Hepatocyte (in vitro differentiated cells): ENCODE results near the gene GPR161. TPM values are rescaled to one million over a fixed set of nuclear protein-coding genes. Genes with fewer than 3 reads are reported as not detected.

Experiments
- DNase-seq: peaks from one replicate; pipeline ENCODE4 v3.0.0-alpha.2; 2016; ENCODE audit warnings: low spot score
- H2AFZ ChIP-seq: fragments of 200-600 bp; sonication (generic); 2 replicates; pipeline ENCODE4 v1.6.0; 2016; ENCODE audit warnings: antibody characterized with exemption, mild to moderate bottlenecking
- H3K27ac ChIP-seq: fragments of 200-600 bp; sonication (generic); 2 replicates; pipeline ENCODE4 v1.5.1; 2016; ENCODE audit warnings: mild to moderate bottlenecking
- H3K27me3 ChIP-seq: fragments of 200-600 bp; sonication (generic); 2 replicates; pipeline ENCODE4 v1.6.1; 2016
- H3K36me3 ChIP-seq: fragments of 200-600 bp; sonication (generic); replicated peaks from 2 replicates; pipeline ENCODE4 v1.5.1; 2016; ENCODE audit warnings: low read depth; ENCODE audit not compliant: insufficient read depth
- H3K4me1 ChIP-seq: fragments of 200-600 bp; sonication (generic); 2 replicates; pipeline ENCODE4 v1.5.1; 2016; ENCODE audit warnings: mild to moderate bottlenecking, moderate library complexity; ENCODE audit not compliant: insufficient read depth
- H3K4me2 ChIP-seq: fragments of 200-600 bp; sonication (generic); 2 replicates; pipeline ENCODE4 v1.6.0; 2016
- H3K4me3 ChIP-seq: fragments of 200-600 bp; sonication (generic); 2 replicates; pipeline ENCODE4 v1.5.1; 2016; ENCODE audit warnings: mild to moderate bottlenecking
- H3K79me2 ChIP-seq: fragments of 200-600 bp; sonication (generic); 2 replicates; pipeline ENCODE4 v1.6.0; 2017; ENCODE audit warnings: mild to moderate bottlenecking
- H3K9me2 ChIP-seq: fragments of 200-600 bp; sonication (generic); replicated peaks from 2 replicates; pipeline ENCODE4 v1.6.0; 2017; ENCODE audit warnings: mild to moderate bottlenecking; ENCODE audit not compliant: insufficient read depth
- H3K9me3 ChIP-seq: fragments of 200-600 bp; sonication (generic); 2 replicates; pipeline ENCODE4 v1.5.1; 2016; ENCODE audit warnings: low read depth, mild to moderate bottlenecking
- H4K20me1 ChIP-seq: fragments of 200-600 bp; sonication (generic); 2 replicates; pipeline ENCODE4 v1.6.0; 2016; ENCODE audit warnings: mild to moderate bottlenecking; ENCODE audit not compliant: insufficient read depth, poor library complexity, severe bottlenecking
- EZH2 ChIP-seq: fragments of 200-600 bp; sonication (generic); IDR thresholded peaks from 2 replicates; pipeline ENCODE4 v1.6.1; 2016; ENCODE audit warnings: antibody characterized with exemption, mild to moderate bottlenecking, borderline replicate concordance
- EZH2phosphoT487 ChIP-seq: fragments of 200-600 bp; sonication (generic); IDR thresholded peaks from one replicate; pipeline ENCODE4 v1.6.1; 2018; ENCODE audit warnings: antibody characterized with exemption, mild to moderate bottlenecking, low read depth, moderate library complexity; ENCODE audit not compliant: unreplicated experiment, severe bottlenecking
- WGBS: methylation state at CpG from one replicate; pipeline ENCODE4 v1.1.6; 2016; ENCODE audit warnings: low lambda C conversion rate; ENCODE audit errors: missing lambda C conversion rate; 5-methylcytosine and 5-hydroxymethylcytosine counted together
- polyA plus RNA-seq: library from polyadenylated mRNA; unstranded; fragments of >200 nt; fragmentation: Nextera tagmentation; extraction: Ambion mirVana; gene quantifications from 2 replicates; pipeline ENCODE4 v1.2.1, GENCODE V29; 2016
- total RNA-seq: library from RNA; depleted of rRNA; stranded (reverse); fragments of >200 nt; gene quantifications from 2 replicates; pipeline ENCODE4 v1.2.3, GENCODE V29; 2014
- TF ChIP-seq, protein P1 (sequence below): fragments of 200-600 bp; sonication (generic); IDR thresholded peaks from 2 replicates; pipeline ENCODE4 v1.5.1; 2016; ENCODE audit warnings: antibody characterized with exemption, mild to moderate bottlenecking; ENCODE audit not compliant: poor library complexity

GPR161 gene
- total and polyA plus RNA-seq, 2 experiments from 2014 or later, result 15.9 to 19.3 TPM

DNA sequence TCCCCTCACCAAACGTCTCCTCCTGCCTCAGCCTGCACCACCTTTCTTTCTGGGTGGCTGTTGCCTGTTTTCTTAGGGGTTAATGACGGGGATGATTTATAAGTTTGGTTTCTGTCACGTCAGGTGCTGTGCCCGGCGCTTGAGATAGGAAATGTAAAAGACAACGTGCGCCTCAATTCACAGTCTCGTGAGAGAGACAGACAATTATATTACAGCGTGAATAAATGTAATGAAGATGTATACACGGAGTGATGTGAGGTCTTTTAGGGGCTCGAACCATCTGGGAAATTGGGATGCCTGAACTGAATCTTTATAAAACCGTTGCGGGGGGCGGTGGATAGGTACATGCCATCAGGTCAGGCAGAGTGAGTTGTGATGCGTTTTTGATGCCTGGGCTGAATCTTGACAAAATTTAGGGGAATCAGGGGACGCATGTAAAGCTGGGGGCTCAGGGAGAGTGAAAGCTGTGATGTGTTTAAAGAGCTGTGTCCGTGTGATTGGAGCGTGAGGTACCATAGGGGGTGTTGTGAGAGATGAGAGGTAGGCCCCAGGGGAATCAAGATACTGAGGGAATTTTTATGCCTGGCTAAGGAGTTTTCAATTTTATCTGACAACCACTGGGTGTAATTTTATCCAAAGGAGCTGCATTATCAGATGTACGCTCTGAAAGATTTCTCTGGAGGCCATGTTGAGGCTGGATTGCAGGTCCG lies 42.9 kb upstream of the GPR161 start:
- Histone ChIP-seq H4K20me1 (no peaks in the 10 kb centered on the region), H3K27me3 (no peaks in the 10 kb centered on the region), H3K4me2 (peak overlapping the region; percentile 84), H3K27ac (peak overlapping the region; percentile 90), H3K79me2 (peaks cover 48% of the 10 kb centered on the region), H3K4me1 (no peaks in the 10 kb centered on the region), H3K4me3 (peak overlapping the region; percentile 41), H3K9me2 (no peaks in the 10 kb centered on the region), H3K36me3 (no peaks in the 10 kb centered on the region), H3K9me3 (no peaks in the 10 kb centered on the region), H2AFZ (peak overlapping the region; percentile 52)
- DNase-seq, result peak; percentile 23
- TF ChIP-seq EZH2phosphoT487 (no peak), EZH2 (no peak)
- WGBS, result 7% methylated on average over 20 of the region's 20 CpGs

- peak within 1 kb of the TSS; percentile 52 for H2AFZ ChIP-seq
- no peaks in the 10 kb centered on the region for H3K36me3 ChIP-seq
- H3K27me3 ChIP-seq, result no peaks in the 10 kb centered on the region
- H3K4me3 ChIP-seq, result peak within 1 kb of the TSS; percentile 41
- peak; percentile 97 for DNase-seq
- H3K27ac ChIP-seq, result peak within 1 kb of the TSS; percentile 90
- H3K4me1 ChIP-seq, result no peaks in the 10 kb centered on the region
- WGBS, result under 1% methylated on average over 56 of the region's 56 CpGs
- no peaks in the 10 kb centered on the region for H3K9me3 ChIP-seq
- TF ChIP-seq EZH2phosphoT487 (no peak), EZH2 (no peak)
- TF ChIP-seq, protein P1, sequence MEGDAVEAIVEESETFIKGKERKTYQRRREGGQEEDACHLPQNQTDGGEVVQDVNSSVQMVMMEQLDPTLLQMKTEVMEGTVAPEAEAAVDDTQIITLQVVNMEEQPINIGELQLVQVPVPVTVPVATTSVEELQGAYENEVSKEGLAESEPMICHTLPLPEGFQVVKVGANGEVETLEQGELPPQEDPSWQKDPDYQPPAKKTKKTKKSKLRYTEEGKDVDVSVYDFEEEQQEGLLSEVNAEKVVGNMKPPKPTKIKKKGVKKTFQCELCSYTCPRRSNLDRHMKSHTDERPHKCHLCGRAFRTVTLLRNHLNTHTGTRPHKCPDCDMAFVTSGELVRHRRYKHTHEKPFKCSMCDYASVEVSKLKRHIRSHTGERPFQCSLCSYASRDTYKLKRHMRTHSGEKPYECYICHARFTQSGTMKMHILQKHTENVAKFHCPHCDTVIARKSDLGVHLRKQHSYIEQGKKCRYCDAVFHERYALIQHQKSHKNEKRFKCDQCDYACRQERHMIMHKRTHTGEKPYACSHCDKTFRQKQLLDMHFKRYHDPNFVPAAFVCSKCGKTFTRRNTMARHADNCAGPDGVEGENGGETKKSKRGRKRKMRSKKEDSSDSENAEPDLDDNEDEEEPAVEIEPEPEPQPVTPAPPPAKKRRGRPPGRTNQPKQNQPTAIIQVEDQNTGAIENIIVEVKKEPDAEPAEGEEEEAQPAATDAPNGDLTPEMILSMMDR, result peak; percentile 52
- H3K4me2 ChIP-seq, result peak within 1 kb of the TSS; percentile 84
- H3K9me2 ChIP-seq, result no peaks in the 10 kb centered on the region
- H3K79me2 ChIP-seq, result peaks cover 40% of the 10 kb centered on the region
- H4K20me1 ChIP-seq, result no peaks in the 10 kb centered on the region
Observed at GRCh38 chr1:168178638-168179437, 42.1 kb upstream of the GPR161 start, which contains the start of gene TIPRL. Gene TIPRL, plus strand, starts transcription at chr1:168178962. Its CDS starts 116 bp downstream, at chr1:168179078.

GRCh38 chr1:168178227-168178637 lies 41.5 kb upstream of the GPR161 start:
- Histone ChIP-seq H3K9me3 (no peaks in the 10 kb centered on the region), H3K4me2 (peak overlapping the region; percentile 55), H3K79me2 (peaks cover 34% of the 10 kb centered on the region), H3K9me2 (no peaks in the 10 kb centered on the region), H3K4me1 (no peaks in the 10 kb centered on the region), H3K4me3 (no peak overlapping the region), H3K36me3 (no peaks in the 10 kb centered on the region), H3K27ac (peak overlapping the region; percentile 90), H2AFZ (peak overlapping the region; percentile 48), H3K27me3 (no peaks in the 10 kb centered on the region), H4K20me1 (no peaks in the 10 kb centered on the region)
- WGBS, result 72% methylated on average over 5 of the region's 5 CpGs
- TF ChIP-seq EZH2 (no peak), EZH2phosphoT487 (no peak)
- TF ChIP-seq, protein P1, result no peak
- DNase-seq, result no peak
